NCI-H2171 treated with DMSO at 0.1 percent for 48 hours (cell line): Measurements from ENCODE around the gene RAPGEF5.
A peak's percentile ranks its signal among the peaks of the same experiment; 100 is the strongest.

Source experiments
- DNase-seq: peaks from one replicate; lab custom pipeline; 2025; lab: John Stamatoyannopoulos, UW

Gene RAPGEF5

DNA sequence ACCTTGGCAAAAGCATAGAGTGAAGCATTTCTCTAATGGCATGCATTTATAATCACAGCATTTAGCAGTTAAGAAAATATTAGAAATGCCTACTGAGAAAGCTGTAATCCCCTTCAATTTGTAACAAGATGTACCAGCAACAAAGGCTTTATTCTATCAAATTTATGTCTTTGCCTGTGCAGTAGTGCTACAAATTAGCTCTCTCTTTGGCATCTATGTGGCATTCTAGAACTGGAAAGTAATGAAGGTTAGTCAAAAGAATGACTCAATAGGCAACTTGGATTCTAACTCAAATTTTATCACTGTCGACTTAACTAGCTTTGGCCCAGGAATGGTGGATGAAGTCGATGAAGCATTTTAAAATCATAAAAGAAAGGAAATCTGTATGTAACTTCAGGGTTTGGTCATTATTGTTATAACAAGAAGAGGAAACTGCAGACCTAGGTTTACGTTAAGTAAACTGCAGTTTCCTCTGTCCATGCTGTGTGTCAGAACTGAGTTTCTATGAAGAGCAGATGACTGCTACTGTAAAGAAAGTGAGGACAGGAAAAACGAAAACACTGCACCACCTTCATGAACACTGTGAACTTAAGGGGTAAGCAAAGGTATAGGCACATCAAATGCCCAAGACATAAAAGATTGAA is 140.0 kb downstream of the RAPGEF5 start:
- no peak for DNase-seq

DNA sequence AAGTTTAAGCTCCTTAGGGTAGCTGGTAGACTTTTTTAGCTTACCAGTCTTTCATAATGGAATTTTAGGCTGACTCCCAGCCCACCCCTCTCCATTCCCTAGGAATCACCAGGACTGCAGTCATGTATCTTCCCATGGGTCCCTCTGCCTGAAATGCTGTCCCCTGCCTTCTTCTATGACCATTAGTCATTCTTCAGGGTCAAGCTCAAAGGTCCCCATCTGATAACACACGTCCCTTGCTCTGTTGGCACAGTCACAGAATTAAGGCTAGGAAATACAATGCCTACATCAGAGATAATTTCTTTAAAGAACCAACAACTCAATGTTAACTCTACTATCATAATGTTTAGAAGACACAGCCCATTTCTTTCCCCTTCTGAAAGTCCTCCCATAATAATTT is 140.6 kb downstream of the RAPGEF5 start:
- no peak for DNase-seq

DNA sequence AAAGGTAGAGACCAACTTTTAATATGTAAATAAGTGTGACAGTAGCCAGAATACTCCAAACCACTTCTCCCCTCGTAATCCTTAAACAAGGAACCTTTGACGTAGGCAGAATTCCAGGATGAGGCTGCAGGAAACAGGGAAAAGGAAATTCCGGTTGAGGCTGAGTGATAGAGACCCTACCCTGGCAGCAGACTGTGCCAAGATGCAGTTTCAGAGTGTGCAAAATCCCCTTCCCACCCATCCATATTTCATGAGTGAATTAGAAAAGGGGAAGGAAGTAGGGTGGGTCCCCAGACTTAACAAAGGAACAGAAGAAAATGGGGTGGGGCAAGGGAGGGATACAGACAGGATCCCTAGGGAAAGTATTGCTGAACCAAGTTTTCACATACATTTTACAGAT is 143.0 kb downstream of the RAPGEF5 start:
- DNase-seq, result no peak

DNA sequence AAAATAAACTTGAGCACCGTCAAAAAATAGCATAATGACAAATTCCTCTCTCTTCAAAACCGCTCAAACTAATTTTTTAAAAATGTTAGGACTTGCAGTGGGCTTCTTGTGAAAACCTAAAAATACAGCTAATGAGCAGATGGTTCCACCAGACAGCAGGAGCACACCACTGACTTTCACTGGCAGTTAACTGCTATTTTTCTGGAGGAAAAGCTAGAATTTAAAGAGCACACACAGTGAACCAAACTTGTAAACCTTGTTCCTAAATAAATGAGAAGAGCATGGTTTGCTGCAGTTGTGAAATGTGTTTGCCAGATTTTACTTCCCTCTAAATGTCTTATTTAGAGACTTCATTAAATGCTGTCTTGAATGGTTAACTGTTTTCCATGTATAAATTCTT is 143.9 kb downstream of the RAPGEF5 start:
- no peak for DNase-seq

DNA sequence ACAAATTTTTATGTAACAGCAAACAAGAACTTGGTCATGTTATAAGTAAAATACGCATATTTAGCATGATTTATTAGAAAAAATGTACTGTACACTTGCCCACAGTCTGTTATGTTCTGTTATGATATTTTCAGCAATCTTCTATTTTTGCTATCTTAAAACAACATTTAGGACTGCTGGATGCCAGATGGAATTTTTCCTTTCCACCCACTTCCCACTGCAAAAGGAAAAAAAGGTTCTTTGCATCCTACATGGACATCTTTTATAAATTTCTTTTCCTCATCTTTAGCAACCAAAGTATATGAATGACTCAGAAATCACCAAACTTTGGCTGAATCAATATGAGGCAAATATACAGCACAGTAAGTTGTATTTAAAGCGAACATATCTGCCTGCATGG is 146.0 kb downstream of the RAPGEF5 start:
- no peak for DNase-seq

DNA sequence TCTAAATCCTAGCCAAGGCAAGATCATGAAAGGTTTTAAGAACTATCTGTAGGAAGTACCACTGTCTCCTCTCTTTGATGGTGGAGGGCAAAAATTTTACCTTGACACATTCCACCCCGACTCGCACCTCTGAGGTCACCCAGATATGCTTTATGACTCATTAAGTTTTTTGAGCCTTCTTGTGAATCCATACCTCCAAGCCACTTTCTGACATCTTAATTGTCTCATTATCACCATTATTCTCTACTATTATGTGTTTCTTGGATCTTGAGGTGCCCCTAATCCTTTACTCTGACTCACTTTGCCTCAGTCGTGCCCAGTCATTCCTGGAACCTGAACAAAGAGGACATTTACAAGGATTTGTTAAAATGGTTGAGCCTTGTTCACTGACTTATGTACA is 146.6 kb downstream of the RAPGEF5 start:
- no peak for DNase-seq

DNA sequence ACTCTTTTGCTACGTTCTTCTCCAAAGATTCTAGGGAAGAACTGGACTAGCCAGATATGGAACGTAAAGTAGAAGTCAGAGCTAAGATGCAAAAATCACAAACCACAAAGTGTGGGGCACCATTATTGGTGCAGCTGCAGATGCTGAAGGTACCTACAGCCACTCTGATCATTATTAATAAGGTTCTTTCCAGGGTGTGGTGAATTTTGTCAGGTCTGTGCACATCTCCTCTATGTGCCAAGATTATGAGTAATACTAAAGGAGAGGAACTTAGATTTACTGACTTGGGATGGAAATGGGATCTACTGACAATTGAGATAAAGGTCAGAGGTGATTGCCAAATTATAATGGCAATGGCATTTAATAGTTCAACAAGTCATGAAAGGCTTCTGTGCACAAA is 148.2 kb downstream of the RAPGEF5 start:
- no peak for DNase-seq

DNA sequence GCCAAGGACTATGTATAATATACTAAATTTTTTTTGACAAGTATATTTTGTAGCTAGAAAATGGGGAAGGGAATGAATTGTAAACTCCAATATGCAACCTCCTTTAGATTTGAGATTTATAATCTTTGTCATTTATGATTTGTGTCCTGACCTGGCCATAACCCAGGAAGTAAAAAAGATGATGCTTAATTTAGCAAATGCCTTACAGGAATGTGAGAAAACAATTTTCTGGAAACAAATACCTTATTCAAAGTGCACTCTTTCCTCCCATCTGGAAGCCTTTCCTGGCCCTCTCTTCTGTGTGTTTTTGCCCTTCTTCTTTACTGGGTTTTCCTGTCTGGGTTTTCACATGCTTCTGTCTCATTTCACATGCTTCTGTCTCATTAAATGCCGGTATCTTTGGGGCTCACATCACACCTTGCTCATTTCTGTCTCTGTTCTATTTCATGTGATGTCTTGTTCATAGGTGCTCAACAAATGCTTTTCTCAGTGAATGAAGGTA is 149.2 kb downstream of the RAPGEF5 start:
- DNase-seq, result no peak

DNA sequence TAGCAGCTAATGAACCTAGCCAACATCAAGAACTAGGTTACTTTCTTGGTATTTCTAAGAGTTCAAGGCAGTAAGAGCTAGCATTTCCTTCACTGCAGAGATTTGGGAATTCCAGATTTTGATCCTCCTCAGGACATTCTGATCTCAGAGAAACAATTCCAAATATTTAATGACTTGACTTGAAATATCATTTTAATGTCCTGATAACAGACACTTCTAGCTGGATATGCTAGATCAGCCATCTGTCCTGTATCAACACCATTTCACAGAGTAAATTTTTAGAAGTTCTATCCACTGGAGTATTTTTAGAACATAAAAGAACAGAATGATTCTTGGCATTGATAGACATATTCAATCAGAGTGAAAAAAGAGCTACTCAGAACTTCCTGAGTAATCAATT is 151.3 kb downstream of the RAPGEF5 start:
- no peak for DNase-seq

DNA sequence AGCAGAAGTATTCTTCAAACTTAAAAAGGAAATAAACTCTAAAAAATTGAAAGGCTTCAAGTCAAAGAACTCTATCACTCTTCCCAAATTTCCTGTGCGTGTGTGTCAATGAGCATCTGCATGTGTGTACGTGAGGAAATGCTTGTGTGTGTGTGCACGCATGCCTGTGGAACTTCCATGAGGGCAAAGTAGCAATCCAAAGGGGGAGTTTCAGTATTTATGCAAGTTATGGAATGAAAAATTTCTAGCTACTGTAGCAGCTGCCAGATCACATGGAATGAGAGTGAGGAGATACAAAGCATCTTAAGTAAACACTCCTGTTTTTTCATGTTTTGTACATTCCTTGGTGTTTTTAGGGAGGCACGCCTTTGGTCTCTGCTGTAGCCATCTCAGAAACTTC is 152.6 kb downstream of the RAPGEF5 start:
- DNase-seq, result no peak

DNA sequence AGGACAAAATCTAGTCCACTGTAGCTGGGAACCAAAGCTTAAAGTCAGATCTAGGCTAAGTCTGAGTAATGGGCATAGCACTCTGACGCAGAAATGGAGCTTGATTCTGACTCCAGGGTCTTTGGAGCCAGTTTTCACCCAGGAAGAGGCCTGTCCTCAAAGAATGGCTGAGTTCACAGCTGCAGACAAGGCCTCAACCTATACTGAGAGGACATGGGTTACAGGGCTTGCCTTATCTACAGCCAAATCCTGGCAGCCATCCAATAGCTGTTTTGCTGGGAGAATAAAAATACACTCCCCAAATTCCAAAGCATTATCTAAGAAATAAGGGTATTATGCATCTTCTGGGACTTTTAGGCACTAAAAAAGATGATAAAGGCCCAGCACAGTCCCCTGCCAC is 154.8 kb downstream of the RAPGEF5 start:
- no peak for DNase-seq

DNA sequence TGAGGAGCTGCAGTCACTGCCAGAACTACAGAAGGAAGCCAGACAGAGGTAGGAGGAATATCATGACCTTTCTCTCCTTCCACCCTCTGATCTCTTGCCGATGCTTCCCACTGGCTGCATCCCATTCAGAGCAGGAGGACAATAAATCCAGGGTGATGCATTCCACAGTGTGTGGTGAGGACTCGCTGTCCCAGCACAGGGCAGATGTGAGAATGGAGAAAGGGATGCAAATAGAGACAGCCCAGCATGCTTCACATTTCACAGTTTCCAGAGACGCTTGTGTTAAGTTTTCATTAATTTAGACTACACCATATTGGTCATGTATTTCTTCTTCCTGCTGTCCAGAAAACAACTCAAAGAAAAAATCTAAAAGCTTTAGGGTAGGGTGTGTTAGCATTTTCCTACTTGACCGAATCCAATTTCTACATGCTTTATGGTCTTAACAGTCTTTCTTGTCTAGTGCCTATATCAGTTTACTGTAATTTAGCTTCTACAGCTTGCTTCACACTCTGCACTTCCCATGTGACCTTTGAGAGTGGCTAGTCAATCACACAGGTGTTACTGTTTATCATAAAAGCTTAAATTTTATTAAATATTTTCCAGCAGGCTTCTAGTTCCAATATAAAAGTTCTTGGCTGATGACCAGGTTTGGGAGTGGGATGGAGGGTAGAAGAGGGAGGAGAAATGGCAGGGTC is 155.6 kb downstream of the RAPGEF5 start:
- DNase-seq, result no peak

DNA sequence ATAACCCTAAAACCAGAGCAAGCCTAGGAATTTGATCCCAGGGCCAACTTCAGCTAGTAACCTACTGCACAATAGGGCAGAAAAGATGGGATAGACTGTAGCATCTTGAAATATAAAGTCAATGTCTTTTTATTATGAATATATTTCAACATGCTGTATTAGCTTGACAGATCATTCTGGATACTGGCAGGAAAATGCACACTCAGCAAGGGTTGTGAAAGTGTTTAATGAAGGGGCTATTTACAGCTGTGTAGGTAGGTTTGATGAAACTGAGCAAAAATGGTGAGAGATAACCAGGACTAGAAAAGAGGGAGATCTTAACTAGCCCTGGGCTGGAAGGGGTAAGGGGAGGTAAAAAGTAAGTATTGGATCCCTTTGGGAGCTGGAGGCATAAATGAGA is 156.2 kb downstream of the RAPGEF5 start:
- DNase-seq, result no peak

DNA sequence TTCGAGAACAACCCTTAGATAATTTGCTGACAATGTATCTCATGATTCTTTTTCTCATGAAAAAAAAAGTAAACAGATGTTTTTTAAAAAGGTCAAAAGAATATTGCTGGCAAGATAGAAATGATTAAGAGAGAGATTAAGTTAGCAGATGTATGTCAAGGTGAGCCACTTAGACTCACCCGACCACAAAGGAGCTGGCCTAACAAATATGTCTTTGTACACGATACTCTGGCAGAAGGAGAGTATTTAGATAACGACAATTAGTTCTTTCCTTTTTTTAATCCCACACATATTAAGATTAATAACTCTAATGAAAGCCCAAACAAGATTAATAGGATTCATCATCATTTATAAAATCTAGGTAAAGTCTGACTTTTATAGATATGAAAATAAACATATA is 156.7 kb downstream of the RAPGEF5 start:
- peak; percentile 8 for DNase-seq

DNA sequence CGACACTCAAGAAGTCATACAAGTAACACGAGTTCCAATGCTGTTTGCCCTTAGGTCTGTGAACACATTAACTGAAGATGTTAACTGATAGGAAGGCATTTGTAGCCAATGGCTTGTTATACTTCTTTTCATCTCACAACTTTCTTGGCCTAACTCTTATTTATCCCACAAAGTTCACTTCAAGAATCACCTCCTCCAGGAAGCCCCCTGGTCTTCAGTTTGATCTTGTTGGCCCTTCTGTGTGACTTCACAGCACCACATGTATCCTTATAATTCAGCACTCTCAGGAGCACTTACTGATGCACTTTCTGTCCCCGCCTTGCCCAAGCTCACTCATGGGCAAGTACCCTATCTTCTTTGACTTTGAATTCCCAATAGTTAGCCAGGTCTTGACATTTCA is 159.6 kb downstream of the RAPGEF5 start:
- no peak for DNase-seq

DNA sequence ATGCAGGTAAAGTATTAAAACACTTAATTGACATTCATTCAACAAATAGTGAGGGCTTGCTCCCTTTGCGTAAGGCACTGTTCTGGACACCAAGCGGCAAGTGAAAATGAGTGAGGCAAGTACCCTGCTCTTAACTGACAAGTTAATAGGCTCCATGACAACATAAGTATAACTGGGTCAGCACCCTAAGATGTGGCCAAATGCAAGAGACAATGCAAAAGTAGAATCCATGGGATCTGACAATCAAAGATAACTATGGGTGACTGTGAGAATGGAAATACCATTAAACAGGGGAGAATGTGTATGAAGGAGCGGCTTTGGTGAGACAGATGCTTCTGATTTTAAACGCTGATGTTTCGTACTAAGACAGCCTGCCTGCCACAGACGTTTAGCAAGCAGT is 160.5 kb downstream of the RAPGEF5 start:
- DNase-seq, result no peak

DNA sequence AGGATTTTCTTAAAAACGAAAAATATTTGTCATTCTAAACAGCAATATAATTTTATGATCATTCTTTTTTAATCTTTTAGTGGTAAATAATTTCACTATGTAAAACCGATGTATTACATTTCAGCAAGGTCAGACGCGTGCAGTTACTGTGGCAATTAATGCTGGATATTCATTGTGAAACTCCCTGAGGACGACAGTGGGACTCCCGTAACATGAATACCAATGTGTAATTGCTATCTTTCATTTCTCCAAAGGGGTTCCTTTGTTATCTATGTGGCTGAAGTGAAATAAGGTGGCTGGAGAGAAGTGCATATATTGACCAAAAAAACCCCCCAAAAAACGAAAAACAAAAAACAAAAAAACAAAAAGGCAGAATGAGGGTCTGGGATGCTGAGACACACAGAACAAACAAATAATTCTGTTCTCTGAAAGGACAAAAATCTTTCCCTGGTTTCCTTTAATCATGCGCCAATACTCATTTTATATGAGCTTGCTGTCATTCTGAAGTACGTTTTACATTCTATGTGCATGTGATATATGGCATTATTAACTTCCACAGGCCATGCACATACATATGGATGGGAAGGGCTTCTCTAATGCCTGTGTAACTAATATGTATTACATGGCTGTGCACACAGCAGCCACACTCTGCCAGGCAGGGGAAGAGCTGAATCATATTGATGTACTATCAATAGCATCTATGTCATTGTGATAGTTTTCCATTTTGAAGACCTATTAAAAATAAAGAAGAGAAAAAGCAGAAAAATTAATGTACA is 161.4 kb downstream of the RAPGEF5 start:
- DNase-seq, result peak; percentile 66

DNA sequence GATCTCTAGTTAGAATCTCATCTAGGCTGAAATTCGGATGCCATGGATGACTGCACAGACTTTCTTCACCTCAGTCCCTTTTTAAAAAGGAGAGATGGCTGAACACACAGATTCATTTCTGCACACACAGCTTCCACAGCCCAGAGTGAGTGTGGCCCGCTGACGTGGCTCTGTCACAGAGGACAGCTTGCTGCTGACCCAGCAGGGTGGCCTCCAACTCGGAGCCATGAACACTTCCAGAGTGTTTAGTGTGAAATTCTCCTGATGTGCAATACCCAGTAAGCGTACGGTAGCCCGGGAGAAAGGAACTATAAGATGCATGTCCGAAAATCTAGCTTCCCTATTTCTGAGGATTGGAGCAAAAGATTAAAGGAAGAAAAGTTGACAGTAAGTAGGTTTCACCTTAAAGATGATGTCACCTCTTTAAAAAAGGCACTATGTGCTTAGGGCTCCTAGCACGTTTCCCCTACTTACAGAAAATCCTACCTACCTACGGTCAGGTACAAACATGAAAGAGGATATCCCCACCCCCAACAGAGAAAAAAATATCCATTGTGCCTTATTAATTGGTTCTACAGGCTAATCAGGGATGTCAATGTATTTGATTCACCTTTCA is 162.2 kb downstream of the RAPGEF5 start:
- DNase-seq, result peak; percentile 53

DNA sequence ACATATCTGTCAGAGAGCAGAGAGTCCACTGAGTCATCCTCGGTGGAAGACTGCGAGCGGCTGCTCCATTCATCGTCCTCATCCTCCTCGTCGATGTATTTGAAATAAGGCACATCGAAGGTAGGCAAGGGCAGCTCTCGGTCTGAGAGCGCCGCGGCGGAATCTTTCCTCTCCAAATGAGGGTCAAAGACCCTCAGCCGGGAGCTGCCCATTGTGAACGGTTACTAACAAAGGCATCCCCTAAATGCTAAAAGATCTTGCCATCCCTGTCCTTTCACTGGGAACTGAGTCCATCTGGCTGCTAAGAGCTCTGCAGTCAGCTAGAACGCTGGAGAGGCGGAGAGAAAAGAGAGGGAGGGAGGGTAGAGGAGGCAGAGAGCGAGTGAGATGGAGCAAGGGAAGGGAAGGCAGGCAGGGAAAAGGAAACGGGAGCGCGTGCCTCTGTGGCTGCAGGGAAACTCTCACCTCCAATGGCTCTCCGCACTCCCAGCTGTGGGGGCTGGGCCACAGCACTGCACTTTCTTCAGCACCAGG is 163.4 kb downstream of the RAPGEF5 start:
- peak; percentile 95 for DNase-seq

DNA sequence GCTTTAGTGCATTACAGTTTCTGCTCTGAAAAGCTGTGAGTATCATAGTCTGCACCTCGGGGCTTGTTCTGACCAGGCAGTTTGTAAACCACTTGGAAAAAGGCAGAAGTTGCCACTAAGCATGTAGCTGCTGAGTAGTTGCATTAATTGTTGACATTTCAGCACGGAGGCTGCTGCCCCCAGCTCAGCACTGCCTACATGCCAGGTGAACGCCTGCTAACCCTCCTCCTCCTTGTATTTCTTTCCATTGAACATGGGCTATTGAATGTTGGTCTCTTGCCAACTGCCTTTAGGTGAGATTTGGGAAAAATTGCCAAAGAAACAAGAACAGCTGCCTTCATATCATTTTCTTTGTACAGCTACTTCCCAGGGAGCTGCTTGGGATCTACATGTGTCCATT is 164.2 kb downstream of the RAPGEF5 start:
- DNase-seq, result peak; percentile 91

DNA sequence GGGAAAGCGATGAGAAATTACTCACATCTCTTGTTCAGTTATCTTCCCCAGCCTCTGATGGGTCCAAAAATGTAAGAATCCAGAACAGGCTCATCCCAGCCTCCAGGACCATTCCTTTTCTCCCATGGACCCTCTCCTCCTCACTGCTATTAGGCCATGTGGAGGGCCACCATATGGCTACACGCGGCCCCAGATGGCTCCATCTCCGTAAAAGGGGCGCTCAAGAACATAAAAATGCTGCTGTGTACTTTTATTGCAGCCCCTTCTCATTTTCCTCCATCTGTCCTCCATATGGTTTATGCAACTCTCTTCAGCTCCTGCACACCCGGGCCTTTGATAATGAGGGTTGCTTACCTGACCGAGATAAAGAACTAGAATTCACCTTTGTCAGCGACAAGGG is 166.2 kb downstream of the RAPGEF5 start:
- DNase-seq, result peak; percentile 96

DNA sequence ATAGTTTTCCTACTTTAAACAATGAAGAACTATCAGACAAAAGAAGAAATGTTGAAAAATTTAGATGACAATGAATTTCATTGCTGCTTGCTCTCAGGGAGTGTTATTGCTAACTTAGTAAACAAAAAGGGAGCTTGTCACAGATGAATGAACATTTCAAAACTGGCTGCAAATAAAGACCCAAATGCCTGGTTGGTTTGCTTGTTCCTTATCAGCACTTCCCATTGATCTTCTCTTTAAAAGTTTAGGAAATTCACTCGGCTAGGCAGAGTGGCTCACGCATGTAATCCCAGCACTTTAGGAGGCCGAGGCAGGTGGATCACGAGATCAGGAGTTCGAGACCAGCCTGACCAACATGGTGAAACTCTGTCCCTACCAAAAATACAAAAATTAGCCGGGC is 167.2 kb downstream of the RAPGEF5 start:
- DNase-seq, result no peak
